Suppressor macrophage (primary cell): ENCODE data around the gene STON2.

Experiments used
- DNase-seq, 4 experiments: peaks; one replicate each; pipeline ENCODE4 v3.0.0-alpha.2; 2020 to 2022

STON2 gene

DNA sequence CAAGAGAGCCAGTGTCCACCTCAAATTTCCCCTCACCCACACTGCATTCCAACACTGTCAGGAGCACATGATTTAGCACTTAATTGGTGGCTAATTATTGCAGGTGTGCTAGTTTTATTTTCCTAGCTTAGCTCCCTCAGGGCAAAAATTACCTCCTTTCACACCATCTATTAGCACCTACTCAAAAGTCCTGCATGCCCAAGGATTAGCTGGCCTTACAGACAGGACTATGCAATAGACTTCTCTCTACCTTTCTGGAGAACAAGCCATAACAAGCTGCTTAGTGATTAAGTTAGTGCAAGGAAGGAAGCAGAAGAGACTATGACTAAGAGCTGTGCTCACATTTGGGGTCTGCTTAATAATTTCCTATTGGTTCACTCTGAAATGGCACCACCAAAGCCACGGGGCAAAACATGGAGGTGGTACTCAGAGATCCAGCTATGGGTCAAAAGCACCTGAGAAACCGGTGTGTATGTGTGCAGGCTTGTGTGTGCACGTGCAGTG lies 69.5 kb downstream of the STON2 start:
- no peak for DNase-seq

DNA sequence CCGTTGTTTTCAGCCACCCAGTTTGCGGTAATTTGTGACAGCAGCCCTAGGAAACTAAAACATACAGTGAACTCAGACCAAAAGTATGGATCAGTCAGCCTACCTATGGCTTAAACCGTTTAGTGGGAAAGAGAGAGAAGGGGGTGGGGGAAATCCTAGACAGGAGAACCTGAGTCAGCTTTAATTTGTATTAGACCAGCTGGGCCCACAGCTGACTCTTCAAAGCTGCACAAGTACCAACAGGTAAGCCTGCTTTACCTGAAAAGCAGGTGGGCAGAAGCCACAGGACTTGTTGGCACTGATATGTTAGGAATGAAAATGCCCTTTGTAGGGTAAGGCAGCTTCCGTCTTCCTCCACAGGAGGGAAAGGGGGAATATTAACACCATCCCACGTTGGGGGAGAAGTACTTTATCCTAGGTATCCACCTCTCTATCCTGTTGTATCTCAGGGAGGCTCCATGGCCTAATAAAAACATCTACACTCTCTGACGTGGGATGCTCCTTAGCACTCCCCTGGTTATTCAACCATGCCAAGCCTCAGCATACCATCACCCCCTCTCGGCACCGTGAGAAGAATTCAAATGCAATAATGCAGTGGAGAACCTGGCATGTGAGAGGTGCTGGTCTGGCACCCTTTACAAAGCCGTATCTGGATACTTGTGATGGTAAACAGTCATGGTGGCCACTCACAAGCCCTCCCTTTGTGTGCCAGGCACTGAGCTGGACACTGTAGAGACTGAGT lies 70.3 kb downstream of the STON2 start:
- DNase-seq, result no peak

DNA sequence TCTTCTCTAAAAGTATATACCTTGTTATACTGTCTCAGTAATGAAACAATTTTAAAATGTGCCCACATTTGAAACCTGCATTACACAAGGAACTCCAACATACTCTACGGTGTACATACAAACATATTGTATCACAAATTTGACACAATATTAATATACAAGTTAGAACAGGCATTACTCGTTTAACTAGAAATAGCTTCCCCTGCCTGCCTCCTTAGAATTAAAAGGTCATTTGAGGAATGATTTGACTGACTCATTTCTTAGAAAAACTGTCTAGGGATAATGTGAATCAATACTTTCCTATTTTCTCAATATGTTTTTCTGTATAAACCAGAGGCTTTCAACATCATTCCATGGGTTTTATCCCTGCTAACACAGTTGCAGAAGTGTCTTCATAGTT lies 73.7 kb downstream of the STON2 start:
- DNase-seq, result no peak

- DNase-seq, result no peak
Observed at GRCh38 chr14:81324011-81324410, 76.1 kb downstream of the STON2 start.

DNA sequence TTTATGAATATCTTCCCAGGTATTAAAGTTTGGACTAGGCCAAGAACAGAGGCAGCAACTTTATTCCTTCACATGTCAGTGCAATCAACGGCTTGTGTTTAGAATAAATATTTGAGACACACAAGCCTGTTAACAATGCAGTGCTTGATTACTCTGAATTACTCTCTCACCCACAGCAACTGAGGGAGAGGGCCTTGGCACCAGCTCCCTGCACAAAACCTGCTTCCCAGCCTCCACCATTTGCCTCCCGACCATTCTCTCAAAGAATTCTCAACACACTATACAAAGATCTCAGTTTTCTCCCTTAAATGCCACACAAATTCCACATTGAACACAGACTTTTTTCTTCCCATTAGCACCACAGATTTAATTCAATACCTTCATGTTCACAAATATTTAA lies 77.0 kb downstream of the STON2 start:
- no peak for DNase-seq

DNA sequence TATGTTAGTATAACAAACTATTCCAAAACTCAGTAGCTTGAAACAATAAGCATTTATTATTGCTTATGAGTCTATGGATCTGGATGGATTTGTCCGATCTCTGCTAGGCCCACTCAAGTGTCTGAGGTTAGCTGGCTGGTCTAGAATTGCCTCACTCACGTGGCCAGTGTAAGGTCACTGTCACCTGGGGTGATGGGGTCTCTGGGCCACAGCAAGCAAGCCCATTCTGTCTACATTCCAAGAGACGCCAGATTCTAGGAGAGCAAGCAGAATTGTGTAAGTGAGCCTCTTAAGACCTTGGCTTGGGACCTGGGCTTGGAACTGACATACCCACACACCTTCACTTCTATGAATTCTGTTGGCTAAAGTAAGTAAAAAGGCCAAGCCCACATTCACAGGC lies 80.2 kb downstream of the STON2 start:
- no peak for DNase-seq

- no peak for DNase-seq
Observed at GRCh38 chr14:81319314-81319713, 80.8 kb downstream of the STON2 start.

DNA sequence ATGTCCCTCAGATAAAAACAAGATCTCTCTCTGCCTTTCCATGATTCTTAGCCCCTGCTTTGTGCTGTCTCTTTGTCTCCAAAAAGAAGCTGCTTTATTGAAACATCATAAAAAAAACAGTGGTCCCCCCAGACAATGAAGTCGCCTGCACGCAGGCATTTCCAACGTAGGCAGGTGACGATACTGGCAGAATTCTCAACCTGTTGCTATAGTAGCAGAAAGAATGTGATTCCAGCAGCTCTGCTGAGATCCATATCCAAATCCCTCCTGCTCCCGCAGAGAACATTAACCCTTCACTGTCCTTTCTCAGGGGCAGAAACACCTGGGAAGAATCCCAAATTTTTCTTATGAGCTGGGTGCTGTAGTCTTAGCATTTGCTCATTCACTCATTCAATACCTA lies 84.8 kb downstream of the STON2 start:
- no peak for DNase-seq

DNA sequence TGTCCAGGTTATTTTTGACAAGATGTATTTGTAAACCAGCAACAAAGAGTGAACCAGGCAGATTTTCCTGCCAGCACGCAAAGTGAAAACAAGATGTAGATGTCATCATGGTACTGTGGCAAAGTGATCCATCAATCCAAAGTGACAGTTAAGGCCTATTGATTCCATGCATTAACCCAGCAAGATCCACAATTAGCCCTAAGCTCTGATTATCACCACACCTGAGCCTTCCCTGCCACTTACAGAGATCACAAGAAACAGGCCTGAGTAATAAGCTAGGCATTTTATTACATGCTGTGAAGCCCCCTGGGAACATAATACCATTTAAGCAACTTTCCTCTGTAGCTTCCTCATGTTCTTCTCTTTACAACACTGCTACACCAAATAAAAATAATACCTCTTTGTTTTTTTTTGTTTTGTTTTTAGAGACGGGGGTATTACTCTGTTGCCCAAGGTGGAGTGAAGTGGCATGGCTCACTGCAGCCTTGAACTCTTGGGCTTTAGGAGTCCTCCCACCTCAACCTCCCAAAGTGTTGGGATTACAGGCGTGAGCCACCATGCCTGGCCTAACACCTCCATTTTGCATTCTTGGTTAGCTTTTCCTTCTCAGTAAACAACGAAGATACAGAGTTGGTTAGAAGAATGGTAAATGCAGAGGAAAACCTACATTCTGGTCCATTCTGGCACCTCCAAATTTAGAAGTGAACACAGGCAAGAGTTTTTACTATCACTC lies 85.5 kb downstream of the STON2 start:
- no peak for DNase-seq

- peak; percentile 21 to 65 (median 52) for DNase-seq
Observed at GRCh38 chr14:81313775-81314429, 86.2 kb downstream of the STON2 start.

DNA sequence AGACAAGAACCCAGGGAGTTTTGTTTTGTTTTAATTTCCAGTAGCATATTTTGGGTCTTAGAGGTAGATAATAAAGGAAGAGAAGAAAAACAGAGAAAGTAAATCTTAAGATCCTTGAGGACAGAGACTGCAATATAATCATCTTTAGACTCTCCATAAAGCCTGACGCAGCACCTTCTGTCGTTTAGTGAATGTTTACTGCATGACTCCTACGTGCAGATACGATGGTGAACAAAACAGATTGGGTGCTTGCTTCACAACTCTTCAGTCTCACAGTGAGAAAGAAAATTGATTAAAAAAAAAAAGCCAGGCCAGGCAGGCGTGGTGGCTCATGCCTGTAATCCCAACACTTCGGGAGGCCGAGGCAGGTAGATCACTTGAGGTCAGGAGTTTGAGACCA lies 86.9 kb downstream of the STON2 start:
- no peak for DNase-seq

DNA sequence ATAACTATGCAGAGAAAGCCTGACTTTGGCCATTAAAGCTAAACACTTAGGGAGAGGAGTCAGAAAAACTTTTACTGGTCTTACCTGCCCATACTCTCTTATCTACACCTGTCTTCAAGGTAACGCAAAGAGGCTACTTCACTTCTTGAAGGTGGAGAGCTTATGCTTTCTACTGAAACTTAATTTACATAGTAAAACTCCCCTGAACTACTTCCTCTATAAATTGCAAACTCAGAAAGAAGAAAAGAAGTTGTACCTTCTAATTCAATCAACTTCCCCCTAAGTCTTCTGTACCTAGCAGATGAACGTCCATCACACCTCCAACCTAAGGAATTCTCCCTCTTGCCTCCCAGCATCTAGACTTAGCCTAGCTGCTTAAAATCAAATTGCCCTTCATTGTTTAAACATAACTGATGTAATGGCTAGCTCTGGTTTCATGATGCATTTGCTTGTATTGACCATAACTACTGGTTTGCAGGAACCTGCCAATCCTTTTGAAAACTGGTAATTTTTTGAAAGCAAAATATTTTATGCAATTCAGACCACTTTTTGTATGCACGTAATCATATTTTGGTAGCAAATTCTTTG lies 87.7 kb downstream of the STON2 start:
- no peak for DNase-seq

GRCh38 chr14:81311778-81312177 lies 88.3 kb downstream of the STON2 start:
- peak in 2 of 4 experiments; percentile 25 to 28 for DNase-seq

- peak in 3 of 4 experiments; percentile 36 to 52 (median 37) for DNase-seq
Observed at GRCh38 chr14:81311141-81311540, 89.0 kb downstream of the STON2 start.

DNA sequence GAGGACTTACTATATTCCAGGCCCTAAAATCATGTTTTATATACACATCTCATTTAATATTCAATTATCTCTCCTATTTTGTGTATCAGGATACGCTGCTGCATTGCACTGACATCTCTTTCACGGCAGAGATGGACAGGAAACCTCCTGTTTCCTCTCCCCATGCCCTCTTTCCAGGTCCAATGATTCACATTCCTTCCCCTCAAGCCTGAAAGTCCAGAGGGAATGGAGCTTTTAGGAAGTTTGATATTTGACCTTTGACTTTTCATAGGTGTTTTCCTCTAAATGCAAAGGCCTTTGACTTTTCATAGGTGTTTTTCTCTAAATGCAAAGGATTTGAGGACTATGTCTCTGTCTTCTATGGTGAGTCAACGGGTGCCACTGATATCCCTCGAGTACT lies 89.5 kb downstream of the STON2 start:
- DNase-seq, result no peak

- peak in 1 of 4 experiments; percentile 12 for DNase-seq
Observed at GRCh38 chr14:81309511-81309910, 90.6 kb downstream of the STON2 start.

DNA sequence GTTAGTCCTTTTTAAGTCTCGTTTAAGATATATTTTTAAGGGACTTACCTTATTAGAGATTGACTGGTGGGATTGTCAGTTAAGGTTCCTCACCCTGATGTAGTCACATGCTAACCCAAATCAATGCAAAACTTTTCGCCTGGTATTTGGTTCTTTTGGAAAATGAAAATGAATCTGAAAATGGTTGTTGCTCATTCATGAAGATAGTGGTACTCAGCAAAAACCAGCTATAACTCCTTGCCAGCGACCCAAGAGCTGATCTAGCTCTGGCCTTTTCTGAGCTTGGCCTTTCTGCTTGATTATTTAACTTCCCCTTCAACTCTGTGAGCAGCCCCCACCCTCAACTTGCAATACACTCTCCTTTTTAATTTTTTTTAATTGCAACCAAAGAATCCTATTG lies 94.4 kb downstream of the STON2 start:
- no peak for DNase-seq

- DNase-seq, result no peak
Observed at GRCh38 chr14:81305065-81305464, 95.1 kb downstream of the STON2 start.

- peak; percentile 49 to 70 (median 64) for DNase-seq
Observed at GRCh38 chr14:81303258-81303935, 96.7 kb downstream of the STON2 start.

- no peak for DNase-seq
Observed at GRCh38 chr14:81302638-81303037, 97.5 kb downstream of the STON2 start.

DNA sequence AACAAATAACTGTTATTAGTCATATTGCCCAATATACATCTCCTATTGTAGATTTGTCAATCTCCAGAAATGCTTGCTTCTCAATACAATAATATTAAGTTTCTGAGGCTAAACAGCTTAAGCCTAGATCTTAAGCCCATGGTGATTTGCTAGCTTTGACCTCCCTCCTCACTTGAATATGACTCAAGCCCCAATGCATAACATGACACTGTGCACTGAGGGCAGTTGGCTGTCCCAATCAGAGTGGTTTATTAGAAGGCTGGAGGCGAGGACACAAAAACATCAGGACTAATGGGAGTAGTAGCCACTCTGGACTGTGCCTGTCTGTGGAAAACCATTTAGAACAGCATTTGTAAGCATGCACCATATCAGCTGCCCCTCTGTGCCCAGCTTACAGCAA lies 98.3 kb downstream of the STON2 start:
- no peak for DNase-seq

- DNase-seq, result peak in 3 of 4 experiments; percentile 16 to 47 (median 46)
Observed at GRCh38 chr14:81301371-81301770, 98.8 kb downstream of the STON2 start.
